B cell (primary cell): ENCODE results near the gene ZNF57. TPM values are rescaled to one million over a fixed set of nuclear protein-coding genes. Genes with fewer than 3 reads are reported as not detected.

Experiments
- ATAC-seq: fragments of 200-7000 bp; cut with Tn5 transposase; one replicate; pipeline ENCODE4 v1.10.0; 2021; ENCODE audit warnings: low read depth, mild to moderate bottlenecking, moderate number of reproducible peaks, moderate library complexity
- CTCF ChIA-PET: fragments of 350-600 bp; sonication (Branson Sonifier 250); formaldehyde crosslinking; loops from one replicate; lab custom pipeline; 2021; ENCODE audit warnings: antibody characterized with exemption, inconsistent platforms; lab: Charles Lee
- POLR2A ChIA-PET: fragments of 350-600 bp; sonication (Branson Sonifier 250); formaldehyde crosslinking; loops from one replicate; lab custom pipeline; 2021; ENCODE audit warnings: antibody characterized with exemption; lab: Charles Lee
- DNase-seq: peaks from one replicate; pipeline ENCODE4 v3.0.0; 2013
- H2AFZ ChIP-seq: 2 replicates; pipeline ENCODE4 v1.6.1; 2012; ENCODE audit warnings: mild to moderate bottlenecking, low read depth, low read length; ENCODE audit not compliant: insufficient read depth, poor library complexity, severe bottlenecking
- H3K27ac ChIP-seq, 2 donors: 1 replicate in 1 of 2; 2 replicates in 1 of 2; pipeline ENCODE4 v1.5.1; 2012 to 2013; ENCODE audit warnings: low read length in 2 of 2, mild to moderate bottlenecking in 2 of 2, moderate library complexity in 1 of 2
- H3K27me3 ChIP-seq, 4 experiments: fragments of 200-600 bp in 1 of 4; sonication (generic) in 1 of 4; replicated peaks in 1 of 4; 1 replicate in 2 of 4; 2 replicates in 2 of 4; pipeline versions ENCODE4 v1.6.1 to v1.7.0; 2013 to 2016; ENCODE audit warnings: low read length in 3 of 4, mild to moderate bottlenecking in 2 of 4, mixed read lengths in 1 of 4, moderate library complexity in 1 of 4; ENCODE audit not compliant: insufficient read depth in 4 of 4, control insufficient read depth in 3 of 4; ENCODE audit errors: control extremely low read depth in 1 of 4
- H3K36me3 ChIP-seq, 2 experiments: replicated peaks in 1 of 2; 1 replicate in 1 of 2; 2 replicates in 1 of 2; pipeline versions ENCODE4 v1.6.1 to v1.7.1; 2013; ENCODE audit warnings: low read length in 1 of 2; ENCODE audit not compliant: insufficient read depth in 2 of 2, control insufficient read depth in 1 of 2; ENCODE audit errors: control extremely low read depth in 1 of 2, extremely low read depth in 1 of 2
- H3K4me1 ChIP-seq, 2 donors: fragments of 200-600 bp in 1 of 2; sonication (generic) in 1 of 2; 1 replicate in 1 of 2; 2 replicates in 1 of 2; pipeline versions ENCODE4 v1.5.1 to v1.6.1; 2013 to 2017; ENCODE audit warnings: low read length in 2 of 2; ENCODE audit not compliant: control insufficient read depth in 2 of 2, insufficient read depth in 2 of 2
- H3K4me2 ChIP-seq: replicated peaks from 2 replicates; pipeline ENCODE3; 2012; ENCODE audit warnings: mild to moderate bottlenecking, low read depth, low read length; ENCODE audit not compliant: poor library complexity, severe bottlenecking
- H3K4me3 ChIP-seq, 5 experiments: fragments of 200-600 bp in 1 of 5; sonication (generic) in 1 of 5; 1 replicate in 3 of 5; 2 replicates in 2 of 5; pipeline versions ENCODE4 v1.5.1 to v1.7.0; 2011 to 2016; ENCODE audit warnings: low read length in 4 of 5, mild to moderate bottlenecking in 4 of 5, low read depth in 2 of 5, control low read depth in 1 of 5, moderate library complexity in 1 of 5; ENCODE audit not compliant: insufficient read depth in 1 of 5; ENCODE audit errors: control extremely low read depth in 1 of 5, extremely low read depth in 1 of 5
- H3K79me2 ChIP-seq: fragments of 200-600 bp; sonication (generic); one replicate; pipeline ENCODE4 v1.6.0; 2016; ENCODE audit warnings: low read length; ENCODE audit not compliant: control insufficient read depth, insufficient read depth
- H3K9ac ChIP-seq: fragments of 200-600 bp; sonication (generic); 2 replicates; pipeline ENCODE4 v1.6.1; 2017; ENCODE audit warnings: mild to moderate bottlenecking, low read length, moderate library complexity
- H3K9me3 ChIP-seq, 3 donors: one replicate each; pipeline versions ENCODE4 v1.6.1 to v1.7.1; 2013; ENCODE audit warnings: low read length in 2 of 3; ENCODE audit not compliant: control insufficient read depth in 2 of 3, insufficient read depth in 1 of 3; ENCODE audit errors: control extremely low read depth in 1 of 3
- H4K20me1 ChIP-seq: 2 replicates; pipeline ENCODE4 v1.6.0; 2012; ENCODE audit warnings: mild to moderate bottlenecking, low read length; ENCODE audit not compliant: insufficient read depth, control insufficient read depth, poor library complexity, severe bottlenecking
- H3K27ac Mint-ChIP-seq: one replicate; pipeline ENCODE4 v1.8.0; 2021; ENCODE audit warnings: mixed read lengths
- H3K27me3 Mint-ChIP-seq: one replicate; pipeline ENCODE4 v1.8.0; 2021; ENCODE audit warnings: mixed read lengths
- H3K4me1 Mint-ChIP-seq: one replicate; pipeline ENCODE4 v1.8.0; 2021; ENCODE audit warnings: mixed read lengths
- H3K4me3 Mint-ChIP-seq: one replicate; pipeline ENCODE4 v1.8.0; 2021; ENCODE audit warnings: mixed read lengths
- H3K9me3 Mint-ChIP-seq: one replicate; pipeline ENCODE4 v1.8.0; 2022; ENCODE audit warnings: mixed read lengths; ENCODE audit not compliant: insufficient read depth
- CTCF ChIP-seq: fragments of 200-600 bp; IDR thresholded peaks from one replicate; pipeline ENCODE4 v1.8.0; 2022; ENCODE audit warnings: antibody characterized with exemption, mild to moderate bottlenecking
- EZH2 ChIP-seq: IDR thresholded peaks from 2 replicates; pipeline ENCODE4 v1.6.1; 2012; ENCODE audit warnings: borderline replicate concordance, low read depth, mild to moderate bottlenecking, moderate library complexity, low read length; ENCODE audit not compliant: insufficient read depth, poor library complexity, severe bottlenecking
- WGBS: methylation state at CpG from one replicate; pipeline ENCODE4 v1.1.5; 2013; ENCODE audit warnings: missing lambda C conversion rate; ENCODE audit not compliant: insufficient coverage; 5-methylcytosine and 5-hydroxymethylcytosine counted together
- intact Hi-C: fragments of 100-400 bp; cut with micrococcal nuclease; formaldehyde crosslinking; loops from one replicate; pipeline ENCODE4 v1.10.0; 2022
- polyA plus RNA-seq: library from polyadenylated mRNA; depleted of rRNA; stranded (reverse); fragments of >200 nt; gene quantifications from 2 replicates; pipeline ENCODE4 v1.2.3, GENCODE V29; 2012
- total RNA-seq, 2 donors: library from RNA; stranded (reverse); fragments of 120-200 nt in 1 of 2; gene quantifications; 1 replicate in 1 of 2; 2 replicates in 1 of 2; pipeline versions ENCODE4 v1.2.3 to v1.2.4, GENCODE V29; 2013 to 2022

ZNF57 gene
- total and polyA plus RNA-seq, 2 donors (not counting 1 experiment from before 2014, with no cell fraction given), result 1.4 to 3.4 TPM

- CTCF ChIA-PET, result interaction anchor here (0.8 to 1.5 kb wide), 2 partner anchors 14 to 206 kb away, joined by 3 to 4 read pairs; partner anchors contain the start of gene ZNF555
- no CpG with 5 or more reads among the region's 3 CpGs for WGBS
- TF ChIP-seq EZH2, result no peak
- TF ChIP-seq CTCF, result no peak
- Histone ChIP-seq H3K79me2 (no peaks in the 10 kb centered on the region), H4K20me1 (no peaks in the 10 kb centered on the region), H3K4me3 (no peak overlapping the region), H3K27ac (no peak overlapping the region), H3K9ac (no peak overlapping the region), H3K4me1 (peaks cover 3 to 5% of the 10 kb centered on the region in 2 donors), H3K36me3 (peaks cover 33 to 34% of the 10 kb centered on the region in 2 experiments), H3K27me3 (no peaks in the 10 kb centered on the region), H2AFZ (no peak overlapping the region), H3K9me3 (peaks cover 34 to 37% (median 37%) of the 10 kb centered on the region in 3 donors), H3K4me2 (no peak overlapping the region)
- no peak for ATAC-seq
- Mint-ChIP-seq H3K9me3 (peaks cover 10% of the 10 kb centered on the region), H3K27me3 (no peaks in the 10 kb centered on the region), H3K4me1 (peaks cover 16% of the 10 kb centered on the region), H3K4me3 (no peak overlapping the region), H3K27ac (no peak overlapping the region)
- DNase-seq, result no peak
- POLR2A ChIA-PET, result no interaction called here
- intact Hi-C loops, result no loop called here
Observed at GRCh38 chr19:2854849-2855248, 45.9 kb upstream of the ZNF57 start.

GRCh38 chr19:2856457-2857050 lies 44.2 kb upstream of the ZNF57 start:
- H3K27me3 ChIP-seq, result no peaks in the 10 kb centered on the region
- H3K27ac ChIP-seq, result no peak overlapping the region
- ATAC-seq (no peak), DNase-seq (peak; percentile 38)
- no peak overlapping the region for H3K4me2 ChIP-seq
- H3K27me3 Mint-ChIP-seq, result no peaks in the 10 kb centered on the region
- no peak overlapping the region for H2AFZ ChIP-seq
- POLR2A ChIA-PET, result no interaction called here
- CTCF ChIA-PET, result interaction anchor here (0.9 to 1.5 kb wide), 4 partner anchors 13 to 31 kb away, joined by 3 read pairs; partner anchors contain the start of gene ZNF555
- 60% methylated on average over 2 of the region's 5 CpGs for WGBS
- H4K20me1 ChIP-seq, result no peaks in the 10 kb centered on the region
- H3K27ac Mint-ChIP-seq, result no peak overlapping the region
- H3K36me3 ChIP-seq, result peaks cover 26 to 29% of the 10 kb centered on the region in 2 experiments
- H3K4me1 Mint-ChIP-seq, result peaks cover 8% of the 10 kb centered on the region
- H3K9me3 Mint-ChIP-seq, result peaks cover 10% of the 10 kb centered on the region
- intact Hi-C loops, result no loop called here
- H3K4me3 ChIP-seq, result no peak overlapping the region
- H3K4me1 ChIP-seq, result no peaks in the 10 kb centered on the region
- H3K9me3 ChIP-seq, result peaks cover 27 to 32% (median 32%) of the 10 kb centered on the region in 3 donors
- H3K4me3 Mint-ChIP-seq, result no peak overlapping the region
- H3K79me2 ChIP-seq, result no peaks in the 10 kb centered on the region
- no peak for TF ChIP-seq EZH2
- no peak for TF ChIP-seq CTCF
- no peak overlapping the region for H3K9ac ChIP-seq
